GM18505 (cell line): ENCODE results near the gene SCARB1.
A peak's percentile ranks its signal among the peaks of the same experiment; 100 is the strongest.

ENCODE experiments used
- ATAC-seq: cut with Tn5 transposase; IDR thresholded peaks from one replicate; pipeline ENCODE4 v1.9.1; 2021; ENCODE audit not compliant: unreplicated experiment
- POLR2A ChIP-seq: IDR thresholded peaks from 4 replicates; pipeline ENCODE4 v1.6.1; 2011; ENCODE audit warnings: borderline replicate concordance; ENCODE audit not compliant: insufficient read depth, insufficient read length; ENCODE audit errors: extremely low read depth

Gene SCARB1

DNA sequence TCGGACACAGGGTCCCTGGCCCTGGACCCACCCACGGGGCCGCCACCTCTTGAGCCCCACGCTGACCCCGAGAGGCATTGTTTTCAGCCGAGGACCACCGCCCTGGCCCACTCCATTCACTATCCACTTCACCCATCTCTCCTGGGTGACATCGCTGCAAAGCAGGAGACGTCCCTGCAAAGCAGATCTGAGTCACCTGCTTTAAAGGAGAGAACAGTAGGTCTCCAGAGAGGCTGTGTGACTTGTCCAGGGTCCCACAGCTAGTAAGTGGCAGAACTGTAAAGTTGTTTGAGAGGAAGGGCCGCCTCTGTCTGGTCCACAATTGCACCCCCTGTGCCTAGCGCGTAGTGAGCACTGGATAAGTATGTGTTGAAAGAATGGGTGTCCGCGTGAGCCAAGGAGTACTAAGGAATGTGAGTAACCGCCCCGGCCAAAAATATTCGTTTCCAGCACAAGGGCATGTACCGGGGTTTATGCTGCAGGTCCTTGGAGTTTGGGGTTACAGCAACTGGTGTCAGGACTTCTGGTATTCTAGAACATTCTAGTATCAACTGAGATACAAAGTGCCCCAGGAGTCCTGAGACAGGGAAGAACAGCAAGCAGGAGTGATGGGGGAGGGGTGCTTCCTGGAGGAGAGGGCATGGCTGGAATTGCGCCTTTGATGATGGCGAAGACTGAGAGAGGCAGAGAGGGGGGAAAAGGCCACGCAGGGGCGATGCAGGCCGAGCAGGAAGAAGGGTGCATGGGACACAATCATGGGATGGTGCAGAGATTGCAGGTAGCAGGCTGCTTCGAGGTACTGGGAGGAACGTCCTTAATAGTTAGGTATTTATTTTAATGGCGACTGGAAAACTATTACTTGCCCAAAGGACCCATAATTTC, 91.1 kb downstream of the SCARB1 start:
- TF ChIP-seq POLR2A = no peak
- no peak for ATAC-seq

- no peak for ATAC-seq
- peak; percentile 30 for TF ChIP-seq POLR2A
Observed at GRCh38 chr12:124771462-124772288, 92.0 kb downstream of the SCARB1 start.

GRCh38 chr12:124770728-124771127, 92.9 kb downstream of the SCARB1 start:
- no peak for TF ChIP-seq POLR2A
- ATAC-seq = no peak

- no peak for TF ChIP-seq POLR2A
- no peak for ATAC-seq
Observed at GRCh38 chr12:124769881-124770512, 93.7 kb downstream of the SCARB1 start.

GRCh38 chr12:124769163-124769530, 94.5 kb downstream of the SCARB1 start:
- TF ChIP-seq POLR2A = no peak
- no peak for ATAC-seq

DNA sequence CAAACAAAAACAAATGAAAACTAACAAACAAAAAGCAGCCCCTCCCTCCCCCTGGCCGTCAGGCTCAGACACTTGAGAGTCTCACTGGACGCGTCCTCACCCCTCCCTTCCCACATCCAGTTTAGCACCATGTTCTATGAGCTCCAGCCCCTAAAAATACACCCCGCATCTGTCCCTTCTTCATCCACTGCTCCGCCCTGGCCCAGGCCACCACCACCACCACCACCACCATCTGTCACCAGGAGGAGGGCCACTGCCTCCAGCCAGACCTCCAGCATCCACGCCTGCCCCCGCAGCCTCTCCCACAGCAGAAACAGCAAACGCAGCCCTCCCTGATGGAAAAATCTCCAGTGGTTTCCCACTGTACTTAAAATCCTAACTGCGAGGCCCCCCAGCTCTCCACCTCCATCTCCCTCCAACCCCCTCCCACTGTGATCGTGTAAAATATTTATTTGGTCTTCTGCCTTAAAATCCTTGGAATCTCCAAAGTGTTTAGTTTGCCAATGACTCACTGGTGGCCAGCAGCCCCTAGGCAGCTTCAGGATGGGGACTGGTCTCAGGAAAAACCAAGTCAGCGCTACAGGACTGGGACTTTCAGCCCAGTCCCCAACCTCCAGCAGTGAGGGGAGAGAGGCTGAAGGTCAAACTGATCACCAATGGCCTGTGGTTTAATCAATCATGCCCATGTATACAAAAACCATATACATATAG, 95.1 kb downstream of the SCARB1 start:
- no peak for TF ChIP-seq POLR2A
- no peak for ATAC-seq

DNA sequence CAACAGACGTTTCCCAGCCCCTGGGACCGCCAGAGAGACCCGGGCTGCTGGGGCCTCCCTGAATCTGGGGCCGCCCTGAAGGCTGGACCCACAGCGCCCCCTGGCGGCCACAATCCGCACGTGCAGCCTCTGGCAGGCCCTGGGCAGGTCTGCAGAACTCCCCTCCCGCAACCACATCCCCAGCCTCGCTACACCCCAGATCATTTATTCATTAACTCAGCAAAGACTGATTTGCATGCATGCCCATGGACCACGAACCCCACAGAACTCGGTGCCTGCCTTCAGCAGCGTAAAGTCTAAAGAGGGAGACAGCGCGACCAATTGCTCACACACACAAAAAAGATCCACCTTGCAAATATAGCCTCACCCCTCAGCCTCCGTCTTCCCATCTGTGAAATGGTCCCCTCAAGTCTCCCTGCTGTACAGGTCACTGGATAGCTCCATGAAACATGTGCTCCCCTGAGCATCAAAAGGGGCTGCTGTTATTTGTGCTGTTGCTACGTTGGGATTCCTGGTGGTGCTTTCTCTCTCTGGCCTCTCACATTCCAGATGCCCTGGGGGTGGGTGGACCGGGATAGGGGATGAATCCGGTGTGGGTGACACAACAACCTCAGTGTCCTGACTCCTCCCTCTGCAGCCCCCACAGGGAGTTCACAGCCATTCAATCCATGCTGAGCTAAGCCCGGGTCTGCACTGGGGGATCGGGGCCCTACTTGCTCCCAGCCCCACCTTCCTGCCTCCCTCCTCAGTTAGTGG, 96.4 kb downstream of the SCARB1 start:
- no peak for TF ChIP-seq POLR2A
- ATAC-seq = peak; percentile 81

GRCh38 chr12:124766727-124767065, 97.0 kb downstream of the SCARB1 start:
- ATAC-seq = no peak
- no peak for TF ChIP-seq POLR2A

- TF ChIP-seq POLR2A = no peak
- no peak for ATAC-seq
Observed at GRCh38 chr12:124765581-124766489, 97.8 kb downstream of the SCARB1 start.

- ATAC-seq = no peak
- TF ChIP-seq POLR2A = no peak
Observed at GRCh38 chr12:124764870-124765580, 98.6 kb downstream of the SCARB1 start.

GRCh38 chr12:124764451-124764850, 99.2 kb downstream of the SCARB1 start:
- no peak for ATAC-seq
- no peak for TF ChIP-seq POLR2A
